H9 (cell line): ENCODE results near the gene VDAC1. TPM values are rescaled to one million over a fixed set of nuclear protein-coding genes. Genes with fewer than 3 reads are reported as not detected.

Experiments used
- DNase-seq: peaks from one replicate; pipeline ENCODE4 v3.0.0-alpha.2; 2017
- H2AFZ ChIP-seq: one replicate; pipeline ENCODE4 v1.6.1; 2013; ENCODE audit warnings: mild to moderate bottlenecking, low read length, control low read depth, moderate library complexity
- H2AK5ac ChIP-seq: 2 replicates; pipeline ENCODE4 v1.6.1; 2013; ENCODE audit warnings: low read length, control low read depth, mixed read lengths; ENCODE audit not compliant: insufficient read length
- H2BK120ac ChIP-seq: one replicate; pipeline ENCODE4 v1.6.1; 2013; ENCODE audit warnings: low read depth, mild to moderate bottlenecking, low read length, control low read depth, inconsistent platforms; ENCODE audit not compliant: poor library complexity, severe bottlenecking
- H2BK12ac ChIP-seq: 2 replicates; pipeline ENCODE4 v1.6.1; 2013; ENCODE audit warnings: low read length, control low read depth, mixed read lengths, low read depth; ENCODE audit not compliant: insufficient read length
- H2BK15ac ChIP-seq: 2 replicates; pipeline ENCODE4 v1.6.1; 2013; ENCODE audit warnings: low read depth, low read length, control low read depth
- H2BK20ac ChIP-seq: one replicate; pipeline ENCODE4 v1.6.1; 2013; ENCODE audit warnings: low read depth, mild to moderate bottlenecking, low read length, control low read depth, inconsistent platforms; ENCODE audit not compliant: poor library complexity, severe bottlenecking
- H2BK5ac ChIP-seq: 2 replicates; pipeline ENCODE4 v1.6.1; 2013; ENCODE audit warnings: low read length, control low read depth, mixed read lengths; ENCODE audit not compliant: insufficient read length
- H3K14ac ChIP-seq: 2 replicates; pipeline ENCODE4 v1.6.1; 2013; ENCODE audit warnings: low read length, control low read depth; ENCODE audit not compliant: insufficient read depth
- H3K18ac ChIP-seq: 2 replicates; pipeline ENCODE4 v1.6.1; 2013; ENCODE audit warnings: low read depth, mild to moderate bottlenecking, mixed read lengths, low read length, control low read depth; ENCODE audit not compliant: insufficient read length
- H3K23ac ChIP-seq: 2 replicates; pipeline ENCODE4 v1.6.1; 2013; ENCODE audit warnings: low read length, control low read depth, mixed read lengths, low read depth; ENCODE audit not compliant: insufficient read length
- H3K23me2 ChIP-seq: 2 replicates; pipeline ENCODE4 v1.6.1; 2013; ENCODE audit warnings: low read depth, mild to moderate bottlenecking, mixed read lengths, low read length, control low read depth; ENCODE audit not compliant: insufficient read length, poor library complexity, severe bottlenecking
- H3K27ac ChIP-seq: 2 replicates; pipeline ENCODE4 v1.5.1; 2013; ENCODE audit warnings: low read length, control low read depth, mixed read lengths, low read depth; ENCODE audit not compliant: insufficient read length
- H3K27me3 ChIP-seq: 2 replicates; pipeline ENCODE4 v1.6.1; 2013; ENCODE audit warnings: low read length, control low read depth, inconsistent platforms; ENCODE audit not compliant: insufficient read depth
- H3K4ac ChIP-seq: 2 replicates; pipeline ENCODE4 v1.6.1; 2013; ENCODE audit warnings: low read depth, mild to moderate bottlenecking, control low read depth, inconsistent platforms, low read length, moderate library complexity
- H3K4me1 ChIP-seq: 2 replicates; pipeline ENCODE4 v1.6.1; 2013; ENCODE audit warnings: low read length, control low read depth, inconsistent platforms; ENCODE audit not compliant: insufficient read depth
- H3K4me2 ChIP-seq: 2 replicates; pipeline ENCODE4 v1.6.1; 2013; ENCODE audit warnings: low read length, control low read depth, mixed read lengths; ENCODE audit not compliant: insufficient read length, insufficient read depth
- H3K56ac ChIP-seq: 2 replicates; pipeline ENCODE4 v1.6.1; 2013; ENCODE audit warnings: low read depth, mild to moderate bottlenecking, mixed read lengths, low read length, control low read depth; ENCODE audit not compliant: insufficient read length
- H3K79me1 ChIP-seq: 2 replicates; pipeline ENCODE4 v1.6.1; 2013; ENCODE audit warnings: low read depth, mild to moderate bottlenecking, moderate library complexity, low read length, control low read depth, inconsistent platforms; ENCODE audit not compliant: insufficient read depth, poor library complexity, severe bottlenecking
- H3K79me2 ChIP-seq: 2 replicates; pipeline ENCODE4 v1.6.1; 2013; ENCODE audit warnings: low read length, control low read depth, inconsistent platforms; ENCODE audit not compliant: insufficient read depth
- H3K9ac ChIP-seq: 2 replicates; pipeline ENCODE4 v1.6.1; 2013; ENCODE audit warnings: low read length, control low read depth, mixed read lengths; ENCODE audit not compliant: insufficient read length; ENCODE audit errors: extremely low read depth
- H3K9me3 ChIP-seq: one replicate; pipeline ENCODE4 v1.6.1; 2013; ENCODE audit warnings: low read depth, low read length, inconsistent platforms; ENCODE audit not compliant: control insufficient read depth
- H3T11ph ChIP-seq: one replicate; pipeline ENCODE4 v1.6.1; 2013; ENCODE audit warnings: mild to moderate bottlenecking, low read length, control low read depth, inconsistent platforms
- H4K20me1 ChIP-seq: one replicate; pipeline ENCODE4 v1.6.1; 2013; ENCODE audit not compliant: control insufficient read depth, insufficient read length, insufficient read depth
- H4K5ac ChIP-seq: 2 replicates; pipeline ENCODE4 v1.6.1; 2013; ENCODE audit warnings: low read depth, mild to moderate bottlenecking, mixed read lengths, low read length, control low read depth; ENCODE audit not compliant: insufficient read length
- H4K8ac ChIP-seq: replicated peaks from 2 replicates; pipeline ENCODE4 v1.6.1; 2013; ENCODE audit warnings: low read length, control low read depth, mixed read lengths, low read depth; ENCODE audit not compliant: insufficient read length
- H4K91ac ChIP-seq: 2 replicates; pipeline ENCODE4 v1.6.1; 2013; ENCODE audit warnings: low read depth, mild to moderate bottlenecking, moderate library complexity, mixed read lengths, low read length, control low read depth; ENCODE audit not compliant: insufficient read length
- H3K27ac Mint-ChIP-seq, 3 experiments: 2 replicates in 2 of 3; 3 replicates in 1 of 3; pipeline ENCODE4 v1.8.0; 2020 to 2021; ENCODE audit warnings: mixed read lengths in 3 of 3, mild to moderate bottlenecking in 1 of 3, moderate library complexity in 1 of 3
- H3K27me3 Mint-ChIP-seq: 2 replicates; pipeline ENCODE4 v1.8.0; 2021; ENCODE audit warnings: low read depth, mild to moderate bottlenecking, moderate library complexity, mixed read lengths
- H3K36me3 Mint-ChIP-seq, 3 experiments: 2 replicates in 2 of 3; 3 replicates in 1 of 3; pipeline ENCODE4 v1.8.0; 2020 to 2021; ENCODE audit warnings: low read depth in 3 of 3, mixed read lengths in 3 of 3; ENCODE audit not compliant: insufficient read depth in 1 of 3
- H3K4me1 Mint-ChIP-seq, 2 experiments: 2 replicates each; pipeline ENCODE4 v1.8.0; 2020; ENCODE audit warnings: mixed read lengths in 2 of 2
- H3K4me3 Mint-ChIP-seq, 2 experiments: 2 replicates in 1 of 2; 3 replicates in 1 of 2; pipeline ENCODE4 v1.8.0; 2020 to 2021; ENCODE audit warnings: mild to moderate bottlenecking in 2 of 2, mixed read lengths in 2 of 2, moderate library complexity in 1 of 2
- H3K9me3 Mint-ChIP-seq, 2 experiments: 2 replicates in 1 of 2; 3 replicates in 1 of 2; pipeline ENCODE4 v1.8.0; 2020; ENCODE audit warnings: mild to moderate bottlenecking in 2 of 2, mixed read lengths in 2 of 2, moderate library complexity in 1 of 2
- CTCF ChIP-seq: fragments of 200-600 bp; sonication (generic); conservative IDR thresholded peaks from 3 replicates; pipeline ENCODE4 v1.8.0; 2021; ENCODE audit warnings: antibody characterized with exemption, mild to moderate bottlenecking
- WGBS: extraction: QIAGEN DNeasy Blood & Tissue Kit; methylation state at CpG from one replicate; pipeline ENCODE4 v1.1.7; 2013; ENCODE audit warnings: missing lambda C conversion rate, low lambda C conversion rate, mixed read lengths; ENCODE audit not compliant: insufficient read length; ENCODE audit errors: extremely low coverage; 5-methylcytosine and 5-hydroxymethylcytosine counted together
- total RNA-seq: library from RNA; stranded (reverse); gene quantifications from 2 replicates; pipeline ENCODE4 v1.2.1, GENCODE V29; 2021

VDAC1 gene
- total RNA-seq, 1 experiment from 2014 or later, result 208 TPM

- no CpG with 5 or more reads among the region's 1 CpG for WGBS
- Mint-ChIP-seq H3K9me3 (no peaks in the 10 kb centered on the region), H3K4me3 (no peak overlapping the region), H3K4me1 (peaks cover 5 to 7% of the 10 kb centered on the region in 2 experiments), H3K36me3 (peaks cover 44 to 82% (median 60%) of the 10 kb centered on the region in 3 experiments; a peak in 6 of 7 replicates), H3K27me3 (no peaks in the 10 kb centered on the region), H3K27ac (no peak overlapping the region)
- Histone ChIP-seq H4K20me1 (no peaks in the 10 kb centered on the region), H3K56ac (no peak overlapping the region), H3K79me2 (no peaks in the 10 kb centered on the region), H3K9ac (no peak overlapping the region), H3K4ac (no peak overlapping the region), H2AFZ (no peak overlapping the region), H2BK120ac (no peak overlapping the region), H2AK5ac (no peak overlapping the region), H4K5ac (no peak overlapping the region), H3K23me2 (no peaks in the 10 kb centered on the region), H3K23ac (no peak overlapping the region), H3K4me2 (no peak overlapping the region), H2BK5ac (no peak overlapping the region), H4K8ac (no peak overlapping the region), H3K27me3 (no peaks in the 10 kb centered on the region), H3K4me1 (no peaks in the 10 kb centered on the region), H3T11ph (no peak overlapping the region), H2BK20ac (no peak overlapping the region), H4K91ac (no peak overlapping the region), H3K79me1 (no peaks in the 10 kb centered on the region), H3K18ac (no peak overlapping the region), H2BK15ac (no peak overlapping the region), H3K14ac (no peak overlapping the region), H2BK12ac (no peak overlapping the region), H3K9me3 (no peaks in the 10 kb centered on the region), H3K27ac (no peak overlapping the region)
- TF ChIP-seq CTCF, result no peak
- no peak for DNase-seq
These were observed 26.9 kb downstream of the VDAC1 start for GRCh38 chr5:133977858-133978257.
